Stimulated activated CD4-positive, alpha-beta T cell treated with anti-CD3 and anti-CD28 coated beads, Interleukin-2, amount 100 ng/mL, for 24 hours (primary cell): ENCODE results near the gene SPEN.
"Not testable (repeated sequence)": the region's sequence is repeated elsewhere in the genome, so short reads cannot be mapped to it uniquely, and the experiment has no call there.

Experiments
- DNase-seq, 2 donors: peaks; one replicate each; pipeline ENCODE4 v3.0.0-alpha.2; 2020

The SPEN gene

GRCh38 chr1:15899266-15899665 lies 51.8 kb downstream of the SPEN start:
- DNase-seq = no peak

- no peak for DNase-seq
Observed at GRCh38 chr1:15900662-15901279, 53.3 kb downstream of the SPEN start.

- DNase-seq = no peak
Observed at GRCh38 chr1:15902882-15903281, 55.4 kb downstream of the SPEN start.

- no peak for DNase-seq
Observed at GRCh38 chr1:15908597-15908996, 61.1 kb downstream of the SPEN start.

GRCh38 chr1:15911141-15911540 lies 63.6 kb downstream of the SPEN start:
- DNase-seq = no peak

GRCh38 chr1:15911927-15912326 lies 64.4 kb downstream of the SPEN start:
- DNase-seq = no peak

GRCh38 chr1:15913607-15914006 lies 66.1 kb downstream of the SPEN start:
- DNase-seq = not testable (repeated sequence)

GRCh38 chr1:15915991-15916390 lies 68.5 kb downstream of the SPEN start:
- no peak for DNase-seq

GRCh38 chr1:15916417-15916816 lies 68.9 kb downstream of the SPEN start:
- DNase-seq = no peak

- DNase-seq = no peak
Observed at GRCh38 chr1:15916916-15917315, 69.4 kb downstream of the SPEN start.

GRCh38 chr1:15918962-15919715 lies 71.6 kb downstream of the SPEN start:
- peak; percentile 67 to 72 for DNase-seq

GRCh38 chr1:15923241-15923640 lies 75.7 kb downstream of the SPEN start:
- no peak for DNase-seq

- DNase-seq = not testable (repeated sequence)
Observed at GRCh38 chr1:15926448-15926847, 78.9 kb downstream of the SPEN start.

- no peak for DNase-seq
Observed at GRCh38 chr1:15928971-15929965, 81.8 kb downstream of the SPEN start.

- DNase-seq = no peak
Observed at GRCh38 chr1:15931401-15931800, 83.9 kb downstream of the SPEN start.

GRCh38 chr1:15931884-15932283 lies 84.4 kb downstream of the SPEN start:
- DNase-seq = no peak

GRCh38 chr1:15932612-15933011 lies 85.1 kb downstream of the SPEN start:
- no peak for DNase-seq

GRCh38 chr1:15933684-15934083 lies 86.2 kb downstream of the SPEN start:
- DNase-seq = no peak

GRCh38 chr1:15934211-15935055 lies 86.9 kb downstream of the SPEN start:
- DNase-seq = no peak

GRCh38 chr1:15935056-15935950 lies 87.8 kb downstream of the SPEN start:
- no peak for DNase-seq

GRCh38 chr1:15936025-15936424 lies 88.5 kb downstream of the SPEN start:
- no peak for DNase-seq
